Activated naive CD4-positive, alpha-beta T cell treated with anti-CD3 and anti-CD28 coated beads, Interleukin-2, amount 50 U/mL, for 24 hours (primary cell): ENCODE data around the gene TMEM63B.
A peak's percentile ranks its signal among the peaks of the same experiment; 100 is the strongest.
"Not testable (repeated sequence)": the region's sequence is repeated elsewhere in the genome, so short reads cannot be mapped to it uniquely, and the experiment has no call there.

Experiments used
- H3K27ac Mint-ChIP-seq: one replicate; pipeline ENCODE4 v1.8.0; 2021; ENCODE audit warnings: mild to moderate bottlenecking, mixed read lengths
- H3K27me3 Mint-ChIP-seq: one replicate; pipeline ENCODE4 v1.8.0; 2021; ENCODE audit warnings: mixed read lengths
- H3K36me3 Mint-ChIP-seq: one replicate; pipeline ENCODE4 v1.8.0; 2021; ENCODE audit warnings: mixed read lengths
- H3K4me1 Mint-ChIP-seq: one replicate; pipeline ENCODE4 v1.8.0; 2021; ENCODE audit warnings: mixed read lengths
- H3K4me3 Mint-ChIP-seq: one replicate; pipeline ENCODE4 v1.8.0; 2021; ENCODE audit warnings: mild to moderate bottlenecking, mixed read lengths
- H3K9me3 Mint-ChIP-seq: one replicate; pipeline ENCODE4 v1.8.0; 2021; ENCODE audit warnings: mixed read lengths

Gene TMEM63B

DNA sequence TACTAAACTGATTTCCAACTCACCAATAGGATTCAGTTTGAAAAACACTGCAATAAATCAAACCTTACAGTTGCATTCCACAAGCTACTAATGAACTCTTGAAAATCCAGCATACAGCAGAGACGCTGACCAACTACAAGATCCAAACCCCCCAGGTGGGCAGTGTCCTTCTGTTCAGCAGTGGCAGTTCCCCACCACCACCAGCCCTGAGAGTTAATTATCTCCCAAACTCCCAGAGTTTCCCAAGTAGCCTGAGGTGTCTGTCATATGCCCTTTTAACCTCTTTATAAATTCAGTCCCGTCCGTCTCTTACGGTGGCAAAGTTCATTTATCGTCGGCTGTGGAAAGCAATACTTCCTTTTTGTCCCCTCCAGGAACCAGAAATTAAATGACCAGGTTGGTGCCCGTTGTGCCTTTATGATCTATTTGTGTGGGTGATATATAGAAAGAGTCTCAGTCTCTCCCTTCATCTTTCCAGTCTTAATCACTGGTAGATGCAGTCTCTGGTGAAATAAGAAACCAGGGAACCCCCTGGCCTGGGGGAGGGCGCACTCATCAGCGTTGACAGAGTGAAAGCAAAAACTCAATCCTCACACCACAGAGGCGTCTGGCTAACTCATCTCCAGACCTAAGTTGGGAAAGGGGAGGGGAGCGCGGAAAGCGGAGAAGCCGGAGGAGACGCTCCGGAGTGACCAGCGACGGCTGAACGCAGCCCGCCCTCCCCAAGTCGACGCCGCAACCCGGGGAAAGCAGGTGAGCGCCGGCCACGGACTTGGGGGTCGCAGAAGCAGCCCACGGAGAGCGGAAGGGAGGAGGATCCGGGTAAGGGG is 819 bp upstream of the TMEM63B start:
- Mint-ChIP-seq H3K36me3 (peaks cover 4% of the 10 kb centered on the region), H3K4me1 (peaks cover 60% of the 10 kb centered on the region), H3K9me3 (no peaks in the 10 kb centered on the region), H3K27me3 (no peaks in the 10 kb centered on the region), H3K4me3 (peak overlapping the region; percentile 93), H3K27ac (peak overlapping the region; percentile 95)

DNA sequence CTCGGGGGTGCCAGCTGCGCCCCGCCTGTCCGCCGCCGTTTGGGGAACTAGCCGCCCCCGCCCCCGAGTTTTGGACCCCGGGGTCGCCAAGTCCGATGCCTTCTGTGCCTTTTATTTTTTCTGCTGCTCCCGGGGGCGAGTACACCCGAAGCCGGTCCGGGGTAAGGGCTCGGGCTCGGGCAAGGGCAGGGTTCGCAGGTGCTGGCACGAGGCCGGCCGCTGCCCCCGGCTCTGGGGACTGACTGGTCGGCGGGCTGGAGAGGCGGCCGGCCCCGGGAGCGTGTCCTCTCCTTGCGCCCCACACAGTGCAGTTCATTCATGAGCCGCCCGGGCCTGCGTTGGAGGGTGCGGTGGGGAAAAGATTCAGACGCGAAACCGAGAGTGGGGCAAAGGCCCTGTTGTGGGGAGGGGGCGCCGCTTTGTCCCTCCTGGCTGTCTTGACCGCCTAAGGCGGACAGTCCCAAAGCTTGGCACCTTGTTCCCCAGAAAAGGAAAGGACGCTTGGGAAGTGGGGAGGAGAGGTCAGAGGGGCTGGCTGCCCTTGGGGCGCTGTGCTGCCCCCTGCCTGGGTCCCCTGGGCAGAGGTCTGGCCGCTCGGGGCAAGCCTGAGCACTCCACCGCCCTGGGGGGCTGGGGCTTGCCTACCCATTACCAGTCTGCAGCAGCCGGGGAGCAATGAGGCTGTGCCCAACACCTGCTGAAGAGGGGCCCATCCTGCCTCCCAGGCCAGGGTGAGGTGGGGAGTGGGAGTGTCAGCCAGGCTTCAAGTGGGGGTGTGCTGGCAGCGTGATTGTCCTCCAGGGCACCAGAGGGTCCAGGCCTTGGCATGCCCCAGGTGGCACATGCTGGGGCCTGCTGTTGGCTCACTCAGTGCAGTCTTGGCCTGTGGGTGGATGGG is 915 bp downstream of the TMEM63B start:
- H3K27ac Mint-ChIP-seq, result no peak overlapping the region
- H3K36me3 Mint-ChIP-seq, result peaks cover 4% of the 10 kb centered on the region
- H3K9me3 Mint-ChIP-seq, result no peaks in the 10 kb centered on the region
- no peaks in the 10 kb centered on the region for H3K27me3 Mint-ChIP-seq
- peak overlapping the region; percentile 79 for H3K4me3 Mint-ChIP-seq
- peaks cover 59% of the 10 kb centered on the region for H3K4me1 Mint-ChIP-seq

DNA sequence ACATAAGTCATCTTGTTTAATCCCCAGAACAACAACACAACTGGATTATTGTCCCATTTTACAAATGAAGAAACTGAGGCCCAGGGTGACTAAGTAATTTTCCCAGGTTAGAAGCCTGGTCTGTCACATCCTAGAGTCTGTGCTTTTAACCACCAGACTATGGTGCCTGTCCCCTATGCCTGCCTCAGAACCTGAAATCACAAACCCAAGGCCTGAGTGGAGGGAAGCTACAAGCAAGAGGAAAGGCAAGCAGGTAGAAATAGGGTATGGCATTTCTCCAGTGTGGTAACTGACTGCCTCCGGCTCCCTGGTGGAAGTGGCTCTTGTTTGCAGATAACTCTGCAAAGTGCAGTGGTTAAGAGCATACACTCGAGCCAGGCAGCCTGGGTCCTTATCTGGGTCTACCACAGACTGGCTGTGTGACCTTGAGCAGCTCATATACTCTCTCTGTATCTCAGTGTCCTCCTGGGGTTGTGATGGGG is 2.5 kb downstream of the TMEM63B start:
- Mint-ChIP-seq H3K27me3 (no peaks in the 10 kb centered on the region), H3K27ac (peak overlapping the region; percentile 30), H3K4me3 (peak overlapping the region; percentile 52), H3K4me1 (peaks cover 43% of the 10 kb centered on the region), H3K36me3 (peaks cover 4% of the 10 kb centered on the region), H3K9me3 (no peaks in the 10 kb centered on the region)

DNA sequence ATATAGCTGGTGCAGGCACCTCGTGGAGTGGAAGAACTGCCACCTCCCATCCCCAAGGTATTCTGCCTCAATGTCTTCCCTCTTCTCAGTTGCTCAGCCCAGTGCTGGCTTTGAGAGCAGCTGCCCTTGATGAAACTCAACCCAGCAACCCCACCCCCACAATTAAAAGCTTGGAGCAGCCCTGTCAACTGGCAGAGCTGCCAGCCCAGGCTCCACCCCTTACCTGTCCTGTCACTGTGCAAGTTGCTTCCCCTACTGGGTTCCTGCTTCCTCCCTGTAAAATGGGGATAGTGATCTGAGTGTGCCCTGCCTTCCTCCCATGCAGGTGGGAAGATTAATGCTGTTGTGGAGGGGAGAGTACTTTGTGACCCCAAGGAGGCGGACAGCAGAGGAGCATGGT is 4.5 kb downstream of the TMEM63B start:
- Mint-ChIP-seq H3K27me3 (no peaks in the 10 kb centered on the region), H3K27ac (peak overlapping the region; percentile 11), H3K4me1 (peaks cover 27% of the 10 kb centered on the region), H3K4me3 (no peak overlapping the region), H3K9me3 (no peaks in the 10 kb centered on the region), H3K36me3 (peaks cover 3% of the 10 kb centered on the region)

DNA sequence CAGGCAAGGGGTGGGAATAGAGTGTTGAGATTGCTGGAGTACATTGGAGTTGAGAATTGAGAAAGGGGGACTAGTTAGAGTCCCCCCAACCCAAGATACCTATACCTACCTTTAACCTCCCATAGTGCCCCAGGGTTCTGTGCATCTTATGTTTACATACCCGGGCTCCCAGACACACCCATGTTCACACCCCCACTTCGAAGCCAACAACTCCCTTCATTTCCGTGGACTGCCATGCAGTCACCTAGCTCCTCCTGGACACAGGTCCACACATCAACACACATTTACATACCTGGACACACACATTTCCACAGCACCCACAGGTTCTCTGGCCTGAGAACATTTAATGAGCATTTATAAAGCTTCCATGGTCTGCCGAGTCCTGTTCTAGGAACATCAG is 5.1 kb downstream of the TMEM63B start:
- Mint-ChIP-seq H3K36me3 (peaks cover 3% of the 10 kb centered on the region), H3K4me3 (no peak overlapping the region), H3K27me3 (no peaks in the 10 kb centered on the region), H3K27ac (no peak overlapping the region), H3K4me1 (peaks cover 27% of the 10 kb centered on the region), H3K9me3 (no peaks in the 10 kb centered on the region)

DNA sequence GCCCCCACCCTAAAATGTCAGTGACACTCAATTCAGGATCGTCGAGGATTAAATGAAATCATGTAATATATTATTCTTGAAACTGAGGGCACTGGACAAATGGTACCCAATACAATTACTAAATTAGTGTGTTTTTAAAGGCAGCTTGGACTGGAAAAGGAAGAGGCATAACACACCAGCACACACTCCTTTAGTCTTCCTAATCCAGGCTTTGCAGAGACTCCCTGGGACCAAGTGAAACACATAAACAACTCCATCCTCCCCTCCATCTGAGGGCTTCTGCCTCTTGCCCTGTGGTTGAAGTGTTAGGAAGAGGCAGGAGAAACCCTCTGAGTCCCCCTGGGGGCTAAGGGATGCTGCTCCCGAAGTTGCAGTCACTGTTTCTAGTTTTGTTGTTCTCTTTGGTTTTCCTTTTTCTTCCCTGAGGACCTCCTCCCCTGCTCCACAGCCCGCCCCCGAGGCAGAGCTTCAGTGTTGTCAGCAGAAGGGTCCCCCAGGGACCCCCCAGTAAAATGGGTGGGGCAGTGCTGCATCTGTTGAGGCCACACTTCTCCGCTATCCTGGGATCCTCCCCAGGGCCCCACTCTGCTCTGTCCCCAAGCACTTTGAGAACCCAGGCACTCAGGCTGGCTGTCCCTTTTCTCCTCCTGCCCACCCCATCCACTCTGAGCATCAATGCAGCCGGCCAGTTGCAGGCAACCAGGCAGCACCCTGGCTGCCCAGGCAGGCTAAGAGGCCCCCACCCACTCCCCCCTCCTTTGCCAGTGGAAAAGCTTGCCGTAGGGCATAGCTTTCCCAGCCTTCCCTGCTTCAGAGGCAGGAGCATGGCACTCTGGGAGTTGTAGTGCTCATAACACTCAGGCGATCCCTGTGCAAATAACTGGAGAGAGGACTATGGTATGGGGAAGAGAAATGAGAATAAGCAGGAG is 5.9 kb downstream of the TMEM63B start:
- Mint-ChIP-seq H3K4me1 (peaks cover 27% of the 10 kb centered on the region), H3K27ac (no peak overlapping the region), H3K27me3 (no peaks in the 10 kb centered on the region), H3K4me3 (no peak overlapping the region), H3K9me3 (no peaks in the 10 kb centered on the region), H3K36me3 (peaks cover 3% of the 10 kb centered on the region)

DNA sequence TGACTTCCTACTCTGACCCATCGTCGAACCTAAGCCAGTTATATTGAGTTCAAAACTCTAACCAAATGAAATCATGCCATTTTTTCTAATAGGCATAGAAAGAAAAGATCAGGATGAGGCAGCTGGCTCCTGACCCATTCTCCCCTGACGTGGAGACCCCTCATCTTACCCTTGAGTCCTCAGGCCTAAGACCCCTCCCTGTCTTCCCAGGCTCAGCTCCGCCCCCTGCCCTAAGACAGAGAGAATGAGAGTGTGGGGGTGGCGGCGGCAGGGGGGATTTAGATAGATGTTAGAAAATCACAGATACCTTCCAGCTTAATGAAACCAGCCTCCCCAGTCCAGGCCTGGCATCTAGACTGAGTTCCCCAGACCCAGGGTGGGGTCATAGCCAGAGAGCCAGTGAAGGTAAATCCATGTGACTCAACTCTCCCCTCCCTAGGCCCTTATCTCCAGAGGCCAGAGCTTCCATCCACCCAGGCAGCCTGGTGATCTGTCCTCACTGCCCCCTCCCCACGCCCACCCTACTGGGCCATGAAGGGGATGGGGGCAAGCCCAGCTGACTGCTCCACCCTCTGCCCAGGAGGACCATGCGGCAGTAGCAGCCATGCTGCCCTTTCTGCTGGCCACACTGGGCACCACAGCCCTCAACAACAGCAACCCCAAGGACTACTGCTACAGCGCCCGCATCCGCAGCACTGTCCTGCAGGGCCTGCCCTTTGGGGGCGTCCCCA is 6.8 kb downstream of the TMEM63B start:
- Mint-ChIP-seq H3K36me3 (peaks cover 3% of the 10 kb centered on the region), H3K4me1 (peaks cover 20% of the 10 kb centered on the region), H3K9me3 (no peaks in the 10 kb centered on the region), H3K4me3 (no peak overlapping the region), H3K27me3 (no peaks in the 10 kb centered on the region), H3K27ac (no peak overlapping the region)

DNA sequence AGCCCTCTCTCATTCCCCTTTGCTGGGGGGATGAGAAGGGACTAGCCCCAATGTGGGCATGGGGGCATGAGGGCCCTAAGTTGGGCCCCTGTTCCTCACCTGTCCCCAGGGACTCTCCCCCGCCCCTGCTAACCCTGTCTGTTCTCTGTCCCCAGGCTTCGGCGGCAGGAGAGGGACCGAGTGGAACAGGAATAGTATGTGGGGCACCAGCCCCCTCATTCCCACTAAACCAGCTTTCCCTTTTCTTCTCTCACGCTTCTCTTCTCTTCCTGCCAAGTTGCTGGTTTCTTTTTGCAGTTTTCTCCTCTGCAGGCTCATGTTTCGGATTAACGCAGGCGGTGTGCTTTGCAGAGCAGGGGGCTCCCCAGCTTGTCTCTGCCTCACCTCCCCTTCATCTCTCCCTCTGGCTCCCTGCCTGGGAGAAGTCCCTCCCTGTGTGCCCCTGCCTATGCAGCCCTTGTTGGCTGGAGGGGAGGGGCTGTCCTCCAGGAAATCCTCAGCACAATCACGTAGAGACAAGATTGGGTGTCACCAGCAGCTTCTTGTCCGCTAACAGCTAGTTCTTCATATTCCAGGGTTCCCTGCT is 7.9 kb downstream of the TMEM63B start:
- H3K36me3 Mint-ChIP-seq, result peaks cover 3% of the 10 kb centered on the region
- H3K27me3 Mint-ChIP-seq, result no peaks in the 10 kb centered on the region
- H3K4me1 Mint-ChIP-seq, result peaks cover 13% of the 10 kb centered on the region
- H3K4me3 Mint-ChIP-seq, result no peak overlapping the region
- H3K27ac Mint-ChIP-seq, result no peak overlapping the region
- no peaks in the 10 kb centered on the region for H3K9me3 Mint-ChIP-seq

DNA sequence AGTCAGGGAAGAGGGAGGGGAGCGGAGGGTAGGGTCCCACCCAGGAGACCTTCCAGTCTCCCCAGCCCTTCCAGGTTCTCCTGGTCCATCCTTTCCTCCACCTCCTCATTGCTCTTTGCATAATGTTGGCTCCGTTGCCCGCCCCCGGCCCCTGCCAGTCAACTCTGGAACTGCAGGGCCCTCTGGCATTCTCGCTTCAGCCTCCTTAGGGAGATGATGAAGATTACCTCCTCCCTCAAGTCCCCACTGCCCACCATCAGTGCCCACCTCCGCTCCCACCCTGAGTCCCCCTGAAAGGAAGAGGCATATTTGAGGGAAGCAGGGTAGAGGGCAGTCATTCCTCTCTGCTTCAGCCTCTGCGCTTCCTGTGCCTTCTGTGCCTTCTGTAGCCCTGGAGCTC is 8.5 kb downstream of the TMEM63B start:
- Mint-ChIP-seq H3K27ac (no peak overlapping the region), H3K4me3 (no peak overlapping the region), H3K27me3 (no peaks in the 10 kb centered on the region), H3K4me1 (peaks cover 13% of the 10 kb centered on the region), H3K9me3 (no peaks in the 10 kb centered on the region), H3K36me3 (peaks cover 3% of the 10 kb centered on the region)

DNA sequence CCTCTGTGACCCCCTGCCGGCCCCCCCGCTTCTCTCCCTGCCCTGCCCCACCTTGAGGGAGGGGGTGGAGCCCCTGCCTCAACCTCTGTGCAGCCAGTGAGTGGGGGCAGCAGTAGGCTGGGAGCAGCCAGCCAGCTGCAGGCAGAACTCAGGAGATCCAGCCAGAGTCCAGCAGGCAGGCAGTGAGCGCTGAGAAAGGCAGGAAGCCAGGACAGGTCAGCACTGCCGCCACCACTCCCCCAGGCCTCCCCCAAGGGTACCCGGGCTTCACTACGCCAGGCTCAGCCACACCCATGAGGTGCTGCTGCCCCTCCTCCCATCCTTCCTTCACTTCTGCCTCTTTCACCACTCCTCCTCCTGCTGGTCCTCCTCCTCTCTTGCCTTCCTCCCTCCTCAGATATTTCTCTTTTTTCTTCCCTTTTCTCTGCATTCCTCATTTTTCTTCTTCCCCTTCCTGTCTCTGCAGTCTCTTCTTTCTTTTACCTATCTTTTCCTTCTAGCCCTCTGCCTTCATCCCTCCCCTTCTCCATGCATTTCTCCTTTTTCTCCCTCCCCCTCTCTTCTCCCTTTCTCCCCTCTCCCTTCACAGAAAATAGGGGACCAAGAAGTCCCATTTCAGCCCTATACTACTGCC is 11.5 kb downstream of the TMEM63B start:
- no peaks in the 10 kb centered on the region for H3K27me3 Mint-ChIP-seq
- H3K27ac Mint-ChIP-seq, result no peak overlapping the region
- H3K4me1 Mint-ChIP-seq, result no peaks in the 10 kb centered on the region
- no peaks in the 10 kb centered on the region for H3K9me3 Mint-ChIP-seq
- peaks cover 6% of the 10 kb centered on the region for H3K36me3 Mint-ChIP-seq
- no peak overlapping the region for H3K4me3 Mint-ChIP-seq

DNA sequence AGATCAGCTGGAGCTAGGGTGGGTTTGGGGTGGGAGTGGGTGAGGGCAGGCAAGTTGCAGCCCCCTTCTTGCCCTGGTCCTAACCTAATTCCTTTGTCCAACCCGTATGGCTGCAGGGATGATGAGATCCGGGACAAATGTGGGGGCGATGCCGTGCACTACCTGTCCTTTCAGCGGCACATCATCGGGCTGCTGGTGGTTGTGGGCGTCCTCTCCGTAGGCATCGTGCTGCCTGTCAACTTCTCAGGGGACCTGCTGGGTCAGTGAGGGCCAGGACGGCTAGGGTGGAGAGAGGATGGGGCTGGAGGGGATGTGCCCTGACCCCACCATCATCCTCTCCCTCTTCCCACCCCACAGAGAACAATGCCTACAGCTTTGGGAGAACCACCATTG is 12.0 kb downstream of the TMEM63B start:
- Mint-ChIP-seq H3K36me3 (peaks cover 6% of the 10 kb centered on the region), H3K27ac (no peak overlapping the region), H3K4me1 (no peaks in the 10 kb centered on the region)

DNA sequence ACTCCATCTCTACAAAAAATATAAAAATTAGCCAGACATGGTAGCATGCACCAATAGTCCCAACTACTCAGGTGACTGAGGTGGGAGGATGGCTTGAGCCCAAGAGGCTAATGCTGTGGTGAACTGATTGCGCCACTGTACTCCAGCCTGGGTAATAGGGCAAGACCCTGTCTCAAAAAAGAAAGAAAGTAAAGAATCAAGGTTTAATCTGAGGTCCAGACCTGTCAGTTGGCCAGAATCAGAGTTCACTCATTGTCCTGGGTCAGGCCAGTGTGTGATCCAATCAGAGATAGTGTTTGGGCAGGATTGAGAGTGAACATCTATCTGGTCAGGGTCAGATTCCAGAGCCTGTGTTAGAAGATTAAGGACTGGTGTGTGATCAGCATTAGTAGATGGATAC is 15.5 kb downstream of the TMEM63B start:
- Mint-ChIP-seq H3K4me3 (no peak overlapping the region), H3K4me1 (no peaks in the 10 kb centered on the region), H3K27ac (no peak overlapping the region), H3K9me3 (no peaks in the 10 kb centered on the region), H3K36me3 (peaks cover 5% of the 10 kb centered on the region), H3K27me3 (no peaks in the 10 kb centered on the region)

More for the DNA sequence above, 12.0 kb downstream of the TMEM63B start:
- H3K4me3 Mint-ChIP-seq, result no peak overlapping the region
- H3K9me3 Mint-ChIP-seq, result no peaks in the 10 kb centered on the region
- H3K27me3 Mint-ChIP-seq, result no peaks in the 10 kb centered on the region

DNA sequence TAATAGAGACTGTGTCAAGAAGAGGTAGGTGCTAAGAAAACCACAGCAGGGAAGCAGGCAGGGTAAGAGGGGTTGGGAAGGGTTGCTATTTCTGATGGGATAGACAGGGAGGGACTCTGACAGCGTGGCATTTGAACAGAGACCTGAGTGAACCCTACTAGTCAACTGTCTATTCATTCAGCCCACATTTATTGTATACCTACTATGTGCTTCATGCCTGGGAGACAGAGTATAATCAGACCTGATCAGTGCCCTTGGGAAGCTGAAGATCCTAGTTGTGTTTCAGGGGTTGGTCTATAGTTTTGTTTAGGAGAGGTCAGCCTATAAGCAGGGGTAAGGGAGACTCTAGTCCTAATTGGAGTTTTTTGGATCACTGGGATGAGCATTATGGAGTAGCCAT is 16.4 kb downstream of the TMEM63B start:
- Mint-ChIP-seq H3K27ac (no peak overlapping the region), H3K27me3 (no peaks in the 10 kb centered on the region), H3K36me3 (peaks cover 6% of the 10 kb centered on the region), H3K9me3 (no peaks in the 10 kb centered on the region), H3K4me1 (no peaks in the 10 kb centered on the region), H3K4me3 (no peak overlapping the region)

DNA sequence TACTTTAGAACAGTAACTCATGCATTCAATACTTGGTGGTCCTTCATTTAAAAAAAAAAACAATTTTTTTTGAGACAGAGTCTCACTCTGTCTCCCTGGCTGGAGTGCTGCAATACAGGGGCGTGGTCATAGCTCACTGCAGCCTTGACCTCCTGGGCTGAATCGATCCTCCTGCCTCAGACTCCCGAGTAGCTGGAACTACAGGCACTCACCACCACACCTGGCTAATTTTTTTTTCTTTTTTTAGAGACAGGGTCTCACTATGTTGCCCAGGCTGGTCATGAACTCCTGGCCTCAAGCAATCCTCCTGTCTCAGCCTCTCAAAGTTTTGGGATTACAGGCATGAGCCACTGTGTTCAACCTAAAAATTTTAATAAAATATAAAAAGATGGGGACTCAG is 17.2 kb downstream of the TMEM63B start:
- H3K36me3 Mint-ChIP-seq, result peaks cover 10% of the 10 kb centered on the region

More for the DNA sequence above, 17.2 kb downstream of the TMEM63B start:
- not testable (repeated sequence) for H3K9me3 Mint-ChIP-seq, H3K27ac Mint-ChIP-seq, H3K27me3 Mint-ChIP-seq, H3K4me1 Mint-ChIP-seq, H3K4me3 Mint-ChIP-seq
